22Rv1 (cell line): ENCODE results near the gene MEIS3.

Experiments used
- ZFX ChIP-seq: fragments of 450-650 bp; IDR thresholded peaks from 2 replicates; pipeline ENCODE4 v1.6.1; 2017; ENCODE audit warnings: antibody characterized with exemption, borderline replicate concordance
- TF ChIP-seq, protein P1 (sequence below): fragments of 450-650 bp; IDR thresholded peaks from 2 replicates; pipeline ENCODE4 v1.5.1; 2017; ENCODE audit warnings: mild to moderate bottlenecking

DNA sequence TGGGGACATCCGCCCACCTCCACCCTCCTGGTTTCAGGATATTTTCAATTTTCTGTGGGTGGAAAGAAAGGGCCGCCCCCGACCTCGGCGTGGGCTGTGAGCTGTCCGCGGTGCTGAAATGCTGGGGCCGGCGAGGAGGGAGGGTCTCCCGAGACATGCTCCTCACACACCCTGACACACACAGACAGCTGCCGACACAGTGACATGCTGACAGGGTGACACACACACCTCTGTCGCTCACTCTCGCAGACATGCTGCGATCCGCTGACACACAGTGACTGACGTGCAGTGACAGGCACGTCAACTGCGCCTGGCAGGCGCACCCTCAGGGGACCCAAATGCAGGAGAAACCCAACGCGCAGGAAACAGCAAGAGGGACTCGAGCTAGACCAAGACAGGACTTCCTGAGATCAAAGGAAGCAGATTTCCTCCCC, 25.1 kb upstream of the MEIS3 start:
- TF ChIP-seq, protein P1, sequence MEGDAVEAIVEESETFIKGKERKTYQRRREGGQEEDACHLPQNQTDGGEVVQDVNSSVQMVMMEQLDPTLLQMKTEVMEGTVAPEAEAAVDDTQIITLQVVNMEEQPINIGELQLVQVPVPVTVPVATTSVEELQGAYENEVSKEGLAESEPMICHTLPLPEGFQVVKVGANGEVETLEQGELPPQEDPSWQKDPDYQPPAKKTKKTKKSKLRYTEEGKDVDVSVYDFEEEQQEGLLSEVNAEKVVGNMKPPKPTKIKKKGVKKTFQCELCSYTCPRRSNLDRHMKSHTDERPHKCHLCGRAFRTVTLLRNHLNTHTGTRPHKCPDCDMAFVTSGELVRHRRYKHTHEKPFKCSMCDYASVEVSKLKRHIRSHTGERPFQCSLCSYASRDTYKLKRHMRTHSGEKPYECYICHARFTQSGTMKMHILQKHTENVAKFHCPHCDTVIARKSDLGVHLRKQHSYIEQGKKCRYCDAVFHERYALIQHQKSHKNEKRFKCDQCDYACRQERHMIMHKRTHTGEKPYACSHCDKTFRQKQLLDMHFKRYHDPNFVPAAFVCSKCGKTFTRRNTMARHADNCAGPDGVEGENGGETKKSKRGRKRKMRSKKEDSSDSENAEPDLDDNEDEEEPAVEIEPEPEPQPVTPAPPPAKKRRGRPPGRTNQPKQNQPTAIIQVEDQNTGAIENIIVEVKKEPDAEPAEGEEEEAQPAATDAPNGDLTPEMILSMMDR, result no peak
- TF ChIP-seq ZFX, result no peak
